ENCODE measurements around the gene PARP14.

DNA sequence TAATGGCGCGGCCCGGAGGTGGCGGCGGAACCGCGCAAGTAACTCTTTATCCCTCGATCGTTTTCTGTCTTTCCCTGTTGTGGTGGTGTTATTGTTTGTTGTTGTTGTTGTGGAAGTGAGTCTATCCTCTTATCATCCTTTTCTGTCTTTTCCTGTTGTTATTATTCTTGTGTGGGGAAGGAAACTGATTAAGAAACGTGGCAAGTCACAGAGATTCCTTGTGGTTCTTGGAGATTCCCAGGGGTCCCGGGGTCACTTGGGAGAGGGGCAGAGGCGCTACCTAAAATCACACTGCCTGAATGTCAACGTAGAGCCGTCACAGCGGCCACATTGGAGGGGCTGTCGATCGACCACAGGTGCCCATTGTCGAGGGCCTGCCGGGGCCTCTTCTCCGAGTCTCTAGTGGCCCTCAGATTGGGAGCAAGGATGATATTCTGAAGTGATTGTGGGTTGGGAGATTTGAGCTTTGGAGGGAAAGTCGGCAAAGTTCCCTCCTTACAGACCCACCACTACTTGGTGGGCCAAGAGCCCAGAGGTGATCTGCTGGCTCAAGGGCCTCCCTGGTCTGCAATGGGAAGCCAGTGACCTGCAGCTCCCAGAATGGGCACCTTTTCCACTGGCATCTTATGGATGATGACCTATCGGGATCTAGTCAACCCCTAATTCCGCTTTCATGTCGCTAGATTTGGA is 790 bp downstream of the PARP14 start:
- TF ChIP-seq, protein P1, sequence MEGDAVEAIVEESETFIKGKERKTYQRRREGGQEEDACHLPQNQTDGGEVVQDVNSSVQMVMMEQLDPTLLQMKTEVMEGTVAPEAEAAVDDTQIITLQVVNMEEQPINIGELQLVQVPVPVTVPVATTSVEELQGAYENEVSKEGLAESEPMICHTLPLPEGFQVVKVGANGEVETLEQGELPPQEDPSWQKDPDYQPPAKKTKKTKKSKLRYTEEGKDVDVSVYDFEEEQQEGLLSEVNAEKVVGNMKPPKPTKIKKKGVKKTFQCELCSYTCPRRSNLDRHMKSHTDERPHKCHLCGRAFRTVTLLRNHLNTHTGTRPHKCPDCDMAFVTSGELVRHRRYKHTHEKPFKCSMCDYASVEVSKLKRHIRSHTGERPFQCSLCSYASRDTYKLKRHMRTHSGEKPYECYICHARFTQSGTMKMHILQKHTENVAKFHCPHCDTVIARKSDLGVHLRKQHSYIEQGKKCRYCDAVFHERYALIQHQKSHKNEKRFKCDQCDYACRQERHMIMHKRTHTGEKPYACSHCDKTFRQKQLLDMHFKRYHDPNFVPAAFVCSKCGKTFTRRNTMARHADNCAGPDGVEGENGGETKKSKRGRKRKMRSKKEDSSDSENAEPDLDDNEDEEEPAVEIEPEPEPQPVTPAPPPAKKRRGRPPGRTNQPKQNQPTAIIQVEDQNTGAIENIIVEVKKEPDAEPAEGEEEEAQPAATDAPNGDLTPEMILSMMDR (IDR thresholded peaks at IDR 0.05), result no peak
- TF ChIP-seq POLR2A (IDR thresholded peaks at IDR 0.05), result no peak
